DMS 273 treated with DMSO at 0.1 percent for 48 hours (cell line): ENCODE measurements around the gene JARID2.
"Not testable (repeated sequence)": the region's sequence is repeated elsewhere in the genome, so short reads cannot be mapped to it uniquely, and the experiment has no call there.

ENCODE experiments used
- DNase-seq: peaks from one replicate; lab custom pipeline; 2025; lab: John Stamatoyannopoulos, UW

JARID2 gene

GRCh38 chr6:15289456-15289855 lies 43.6 kb downstream of the JARID2 start:
- not testable (repeated sequence) for DNase-seq

- DNase-seq = no peak
Measured at GRCh38 chr6:15290067-15290680, 44.3 kb downstream of the JARID2 start.

DNA sequence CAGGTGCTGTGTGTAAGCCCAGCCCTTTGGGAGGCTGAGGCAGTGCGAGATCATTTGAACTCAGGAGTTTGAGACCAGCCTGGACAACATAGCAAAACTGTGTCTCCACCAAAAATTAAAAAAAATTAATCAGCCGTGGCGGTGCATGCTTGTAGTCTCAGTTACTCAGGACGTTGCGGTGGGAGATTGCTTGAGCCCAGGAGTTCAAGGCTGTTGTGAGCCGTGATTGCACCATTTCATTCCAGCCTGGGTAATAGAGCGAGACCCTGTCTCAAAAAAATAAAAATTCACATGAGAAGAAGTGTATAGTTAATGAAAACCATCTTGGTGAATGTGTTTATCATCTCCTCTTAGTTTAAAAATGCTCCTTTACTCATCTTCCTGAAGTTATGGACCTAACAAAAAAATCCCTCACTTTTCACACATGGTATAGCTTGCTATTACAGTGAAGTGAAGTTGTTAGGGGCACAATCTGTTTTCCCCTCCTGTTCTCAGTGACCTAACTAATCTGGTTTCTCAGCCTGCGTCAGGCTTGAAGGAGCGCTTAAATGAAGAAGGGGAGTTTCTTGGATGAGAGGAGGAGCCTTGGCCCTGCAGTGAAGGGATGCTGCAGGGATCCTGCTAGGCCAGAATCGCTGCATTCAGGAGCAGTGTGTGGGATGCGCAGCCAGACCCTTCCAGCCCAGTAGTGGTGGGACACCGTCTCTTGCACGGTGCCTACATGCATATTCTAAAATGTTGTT lies 45.3 kb downstream of the JARID2 start:
- no peak for DNase-seq

- no peak for DNase-seq
Measured at GRCh38 chr6:15292721-15293302, 46.9 kb downstream of the JARID2 start.

GRCh38 chr6:15293674-15294073 lies 47.8 kb downstream of the JARID2 start:
- DNase-seq = no peak

DNA sequence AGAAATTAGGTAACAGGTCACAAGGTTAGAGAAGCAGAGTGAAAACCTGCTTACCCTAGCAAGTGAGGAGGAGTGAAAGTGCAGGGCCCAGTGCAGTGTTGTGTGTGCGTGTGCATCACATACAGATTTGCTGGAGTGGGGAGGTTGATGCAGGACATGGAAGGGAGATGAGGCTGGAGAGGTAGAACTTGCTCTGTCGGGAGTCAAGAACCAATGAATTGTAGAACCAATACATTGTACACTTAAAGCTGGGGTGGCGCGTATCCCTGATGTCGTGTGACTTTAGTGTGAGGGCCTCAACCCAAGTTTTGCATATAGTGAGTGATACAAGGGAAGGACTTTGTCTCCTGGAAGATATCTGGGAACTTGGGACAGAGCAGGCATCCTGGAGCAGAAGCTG lies 48.6 kb downstream of the JARID2 start:
- DNase-seq = no peak

- DNase-seq = no peak
Measured at GRCh38 chr6:15296249-15296648, 50.4 kb downstream of the JARID2 start.

DNA sequence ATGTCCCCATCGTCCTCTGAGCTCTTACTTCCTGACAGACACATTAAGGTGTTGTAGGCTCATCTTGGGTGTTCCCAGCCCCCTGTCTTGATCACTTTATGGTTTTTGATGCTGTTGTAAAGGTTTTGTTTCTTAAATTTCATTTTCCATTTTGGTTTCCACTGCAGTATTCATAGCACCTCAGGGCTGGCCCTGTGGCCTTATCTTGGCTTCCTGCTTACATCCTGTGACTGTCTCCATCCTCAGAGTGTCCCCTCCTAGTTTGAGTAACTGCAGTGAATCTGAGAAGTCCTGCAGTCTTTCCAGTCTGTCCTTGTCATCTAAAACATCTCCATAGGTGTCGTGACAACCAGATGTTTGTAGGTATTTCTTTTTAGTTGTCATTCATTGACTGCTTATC lies 50.9 kb downstream of the JARID2 start:
- DNase-seq = no peak

DNA sequence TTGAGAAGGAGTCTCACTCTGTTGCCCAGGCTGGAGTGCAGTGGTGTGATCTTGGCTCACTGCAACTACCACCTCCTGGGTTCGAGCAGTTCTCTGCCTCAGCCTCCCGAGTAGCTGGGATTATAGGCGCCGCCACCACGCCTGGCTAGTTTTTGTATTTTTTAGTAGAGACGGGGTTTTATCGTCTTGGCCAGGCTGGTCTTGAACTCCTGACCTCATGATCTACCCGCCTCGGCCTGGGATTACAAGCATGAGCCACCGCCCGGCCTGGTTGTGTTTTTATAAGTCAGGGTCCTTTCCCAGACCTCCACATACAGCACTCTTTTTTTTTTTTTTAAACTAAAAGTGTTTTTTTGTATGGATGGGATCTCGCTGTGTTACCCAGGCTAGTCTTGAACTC lies 51.3 kb downstream of the JARID2 start:
- not testable (repeated sequence) for DNase-seq

- no peak for DNase-seq
Measured at GRCh38 chr6:15297895-15298590, 52.2 kb downstream of the JARID2 start.

DNA sequence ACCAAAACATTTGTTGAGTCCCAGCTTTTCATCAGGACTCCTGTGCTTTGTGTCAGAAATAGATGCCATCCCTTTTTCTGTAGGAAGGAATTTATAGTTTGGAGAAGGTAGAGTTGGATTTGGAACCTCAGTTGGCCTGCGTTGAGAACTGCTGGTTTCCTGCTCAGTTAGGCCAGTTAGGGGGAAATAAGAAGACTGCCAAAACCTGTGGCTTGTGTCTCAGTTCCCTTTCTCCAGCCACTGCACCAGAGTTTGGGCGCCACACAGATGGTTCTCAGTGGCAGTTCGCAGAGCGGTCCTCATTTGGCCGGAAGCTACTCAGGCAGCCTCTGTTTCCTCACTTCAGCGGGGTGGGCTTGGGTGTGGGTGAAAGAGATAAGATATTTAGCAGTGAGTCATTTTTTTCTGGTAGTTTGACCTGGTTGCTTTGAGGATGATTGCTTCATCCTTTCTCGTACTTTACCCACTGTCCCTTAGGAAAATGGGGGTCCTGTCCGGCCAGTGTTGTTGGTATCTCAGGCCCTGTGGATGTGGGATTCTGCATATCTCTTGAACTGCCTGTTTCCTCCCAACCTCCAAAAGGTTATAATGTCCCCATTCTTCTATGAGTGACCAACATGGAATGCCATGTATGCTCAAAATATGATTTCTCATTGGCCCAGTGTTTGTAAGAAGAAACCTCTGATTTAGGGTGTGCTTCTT lies 53.7 kb downstream of the JARID2 start:
- DNase-seq = no peak

DNA sequence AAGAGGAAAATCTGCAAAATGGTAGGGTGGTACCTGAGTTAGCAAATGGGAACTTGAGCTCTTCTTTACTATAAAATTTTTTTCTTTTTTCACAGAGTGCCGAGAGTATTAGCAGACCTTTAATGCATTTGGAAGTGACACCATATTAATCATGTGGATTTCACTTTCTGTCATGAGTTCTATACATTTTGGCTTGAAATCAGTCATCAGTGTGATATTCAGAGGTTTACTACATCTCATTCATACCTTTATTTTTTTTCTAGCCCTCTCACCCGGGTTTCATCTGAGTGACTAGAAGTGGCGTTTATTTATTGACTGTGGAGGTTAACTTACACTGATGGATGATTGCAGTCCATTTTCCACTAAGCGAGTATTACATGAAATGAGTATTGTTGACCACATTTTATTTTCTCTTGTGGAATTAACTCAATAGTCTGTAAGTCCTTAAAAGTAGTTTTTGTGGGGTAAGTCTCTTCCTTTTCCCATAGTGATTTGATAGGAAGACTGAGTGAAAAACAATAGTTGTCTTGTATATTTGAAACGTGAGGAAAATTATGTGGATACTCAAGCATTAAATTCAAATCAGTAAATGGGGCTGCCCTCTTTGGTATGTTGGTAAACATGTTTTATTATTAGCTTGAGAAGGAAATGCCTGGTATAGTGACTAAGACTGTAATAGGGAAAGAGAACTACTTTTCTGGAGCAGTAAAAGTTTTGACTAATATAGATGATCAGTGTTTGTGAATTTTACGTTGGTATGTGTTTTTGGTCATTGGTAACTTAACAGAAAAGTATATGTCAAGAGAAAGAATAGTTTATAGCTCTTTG lies 55.5 kb downstream of the JARID2 start:
- DNase-seq = no peak

GRCh38 chr6:15303162-15303919 lies 57.5 kb downstream of the JARID2 start:
- DNase-seq = no peak

DNA sequence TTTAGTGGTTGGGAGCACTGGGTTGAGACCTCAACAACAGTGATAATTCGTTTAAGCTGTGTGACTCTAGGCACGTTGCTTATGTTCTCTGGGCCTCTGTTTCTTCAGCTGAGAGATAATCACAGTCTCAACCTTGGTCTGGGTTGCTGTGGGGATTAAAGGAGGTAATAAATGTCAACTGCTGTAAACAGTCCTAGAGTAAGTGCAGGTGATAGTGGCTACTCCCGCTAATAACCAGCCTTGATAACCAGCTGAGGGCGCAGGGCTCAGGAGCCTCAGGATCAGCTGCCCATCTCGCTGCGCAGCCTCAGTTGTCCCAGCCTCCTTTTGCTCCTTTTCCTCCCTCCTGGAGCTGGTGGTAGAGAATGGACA lies 58.0 kb downstream of the JARID2 start:
- DNase-seq = no peak

GRCh38 chr6:15304337-15305042 lies 58.6 kb downstream of the JARID2 start:
- no peak for DNase-seq

DNA sequence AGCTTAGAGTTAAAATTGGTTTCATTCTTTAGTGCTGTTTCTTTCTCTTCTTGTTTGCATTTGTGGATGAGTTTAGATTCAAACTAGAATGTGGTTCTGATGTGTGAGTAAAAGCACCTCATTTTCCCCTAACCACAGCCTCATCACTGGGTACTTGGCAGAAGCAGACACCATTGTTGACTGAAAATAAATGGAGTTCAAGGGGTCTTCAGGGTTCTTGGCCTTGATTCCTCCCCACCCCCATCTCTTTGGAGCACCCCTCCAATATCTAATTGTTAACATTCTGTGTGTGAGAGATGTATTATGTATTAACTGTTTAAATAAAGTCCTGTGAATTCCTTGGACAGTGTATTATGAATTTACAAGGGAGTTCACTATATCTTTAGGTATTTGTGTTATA lies 59.6 kb downstream of the JARID2 start:
- no peak for DNase-seq

DNA sequence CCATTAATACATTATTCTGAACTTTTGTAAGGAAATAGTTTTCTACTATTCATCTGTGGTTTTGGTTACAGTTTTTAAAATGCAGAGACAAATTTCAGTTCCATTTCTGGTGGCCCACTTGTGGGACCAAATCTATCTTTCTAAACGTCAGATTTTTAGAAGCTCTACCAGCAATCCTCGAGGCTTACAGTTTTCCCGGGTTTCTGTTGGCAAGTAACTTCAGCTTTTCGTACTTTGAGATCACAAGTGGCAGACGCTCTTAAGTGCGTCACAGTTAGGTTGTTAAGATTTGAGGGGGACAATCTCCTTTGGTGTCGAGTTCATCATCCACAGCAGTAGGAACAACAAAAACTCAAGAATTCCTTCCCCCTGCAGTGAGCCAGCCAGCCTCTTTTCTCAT lies 60.0 kb downstream of the JARID2 start:
- DNase-seq = no peak

DNA sequence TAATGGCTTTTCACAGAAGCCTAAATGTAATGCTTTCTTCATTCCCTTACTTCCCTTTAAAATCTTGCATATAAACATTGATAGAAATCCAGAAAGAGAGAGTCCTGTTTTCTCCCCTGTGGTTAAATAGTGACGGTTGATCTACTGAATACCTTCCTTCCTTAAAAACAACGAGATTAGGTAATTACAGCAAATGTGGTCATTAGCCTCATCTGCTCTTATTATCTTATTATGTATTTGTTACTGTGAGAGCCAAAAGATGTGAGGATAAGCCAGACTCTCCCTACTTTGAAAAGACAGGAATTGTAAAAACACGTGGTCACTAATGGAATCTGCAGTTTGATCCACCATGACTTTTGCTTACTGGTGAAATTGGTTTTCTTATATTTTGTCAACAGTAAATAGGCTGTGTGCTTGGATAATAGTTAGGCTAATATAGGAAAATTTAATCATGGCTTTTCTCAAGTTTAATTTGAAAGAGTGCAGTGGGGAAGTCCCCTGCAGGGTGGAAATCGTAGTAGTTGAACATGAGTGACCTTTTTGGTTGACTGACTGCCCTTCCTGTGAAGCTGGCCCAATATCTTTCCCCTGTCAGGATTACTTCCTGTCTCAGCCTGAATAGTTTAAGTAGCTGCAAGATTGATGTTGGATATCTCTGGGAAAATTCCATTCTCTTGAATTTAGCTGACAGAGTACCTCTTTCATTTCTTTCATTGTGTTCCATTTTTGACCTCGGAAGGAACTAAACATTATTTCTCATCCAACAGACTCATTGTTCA lies 62.8 kb downstream of the JARID2 start:
- DNase-seq = no peak

DNA sequence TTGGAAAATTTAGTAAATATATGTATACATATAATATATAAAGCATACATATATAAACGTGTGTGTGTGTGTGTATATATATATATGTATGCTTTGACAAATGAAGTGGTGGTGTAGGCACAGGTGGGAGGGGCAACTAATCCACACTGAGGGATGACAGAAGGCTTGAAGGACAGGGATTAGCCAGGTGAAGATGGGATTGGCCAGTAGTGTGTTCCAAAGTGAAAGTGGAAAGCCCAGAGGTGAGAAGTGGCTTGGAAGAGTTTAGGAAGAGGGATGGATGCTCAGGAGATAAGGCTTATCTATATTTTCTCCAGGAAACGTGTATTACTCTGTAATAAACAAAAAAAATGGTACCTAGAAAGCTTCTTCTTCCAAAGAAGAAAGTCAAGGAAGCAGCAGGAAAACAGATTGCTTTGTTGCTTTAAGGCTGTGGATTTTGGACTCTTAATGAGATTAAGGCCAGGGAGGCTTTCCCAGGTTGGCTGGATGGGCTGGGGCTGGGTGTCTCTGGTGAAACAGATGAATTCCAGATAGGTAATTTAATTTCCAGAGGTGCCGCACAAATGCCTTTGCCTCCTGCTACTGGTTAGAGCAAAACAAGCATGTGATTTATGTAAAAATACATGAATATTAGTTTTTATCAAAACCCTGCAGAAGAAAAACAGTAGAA lies 63.9 kb downstream of the JARID2 start:
- no peak for DNase-seq
